HG03159 (cell line): ENCODE data around the gene PLCB2.
A peak's percentile ranks its signal among the peaks of the same experiment; 100 is the strongest.

Experiments
- ATAC-seq: cut with Tn5 transposase; IDR thresholded peaks from one replicate; pipeline ENCODE4 v1.9.1; 2021; ENCODE audit warnings: mild to moderate bottlenecking, moderate library complexity; ENCODE audit not compliant: unreplicated experiment

Gene PLCB2

GRCh38 chr15:40340740-40341400 is 33.1 kb upstream of the PLCB2 start, which contains the start of gene CCDC9B:
Gene CCDC9B, minus strand, starts transcription at chr15:40340939. Its CDS starts 120 bp downstream, at chr15:40340819.
- no peak for ATAC-seq

DNA sequence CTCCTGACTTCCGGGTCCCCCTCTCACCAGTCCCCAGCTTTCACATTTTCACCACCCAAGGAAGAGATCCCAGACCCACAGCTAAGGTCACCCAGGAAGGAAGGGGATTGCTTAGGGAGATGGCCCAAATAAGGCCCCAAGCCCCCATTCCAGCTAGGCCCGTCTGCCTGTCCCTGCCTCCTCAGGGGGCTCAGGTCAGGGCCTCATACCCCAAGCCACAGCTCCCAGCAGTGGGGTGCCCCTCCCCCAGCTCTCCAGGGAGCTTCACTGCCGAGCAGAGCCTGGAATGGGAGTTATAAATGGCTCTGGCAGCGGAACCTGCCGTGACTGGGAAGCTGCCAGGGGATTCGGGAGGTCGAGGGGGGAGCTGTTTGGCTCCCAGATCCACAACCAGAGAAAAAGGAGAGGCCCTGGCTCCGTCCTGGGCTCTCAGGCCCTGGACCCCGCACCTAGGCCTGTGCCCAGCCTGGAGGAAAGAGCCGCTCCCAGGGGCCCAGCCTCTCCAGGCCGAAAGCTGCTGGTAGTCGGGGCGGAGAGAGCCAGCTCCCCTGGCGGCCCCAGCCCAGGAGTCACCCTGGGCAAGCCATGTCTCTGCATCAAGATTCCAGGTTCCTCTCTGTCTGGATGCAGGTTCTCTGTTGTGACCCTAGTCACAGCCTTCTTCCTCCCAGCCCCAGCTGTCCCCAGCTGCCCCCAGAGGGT is 32.5 kb upstream of the PLCB2 start:
- ATAC-seq: no peak

DNA sequence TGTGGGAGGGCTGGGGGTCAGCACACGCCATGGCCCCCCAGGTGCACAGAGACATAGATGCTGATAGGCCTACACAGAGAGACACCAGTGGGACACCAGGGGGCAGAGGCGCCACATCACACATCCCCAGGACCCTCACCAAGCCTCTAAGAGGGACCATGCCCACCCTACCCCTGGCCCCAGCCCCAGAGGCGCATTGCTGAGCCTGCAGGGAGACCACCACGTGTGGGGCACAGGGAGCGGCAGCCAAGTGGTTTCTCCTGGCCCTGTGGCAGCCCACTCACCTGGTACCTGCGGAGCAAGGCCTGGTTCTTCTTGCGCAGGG is 31.8 kb upstream of the PLCB2 start:
- ATAC-seq: no peak

DNA sequence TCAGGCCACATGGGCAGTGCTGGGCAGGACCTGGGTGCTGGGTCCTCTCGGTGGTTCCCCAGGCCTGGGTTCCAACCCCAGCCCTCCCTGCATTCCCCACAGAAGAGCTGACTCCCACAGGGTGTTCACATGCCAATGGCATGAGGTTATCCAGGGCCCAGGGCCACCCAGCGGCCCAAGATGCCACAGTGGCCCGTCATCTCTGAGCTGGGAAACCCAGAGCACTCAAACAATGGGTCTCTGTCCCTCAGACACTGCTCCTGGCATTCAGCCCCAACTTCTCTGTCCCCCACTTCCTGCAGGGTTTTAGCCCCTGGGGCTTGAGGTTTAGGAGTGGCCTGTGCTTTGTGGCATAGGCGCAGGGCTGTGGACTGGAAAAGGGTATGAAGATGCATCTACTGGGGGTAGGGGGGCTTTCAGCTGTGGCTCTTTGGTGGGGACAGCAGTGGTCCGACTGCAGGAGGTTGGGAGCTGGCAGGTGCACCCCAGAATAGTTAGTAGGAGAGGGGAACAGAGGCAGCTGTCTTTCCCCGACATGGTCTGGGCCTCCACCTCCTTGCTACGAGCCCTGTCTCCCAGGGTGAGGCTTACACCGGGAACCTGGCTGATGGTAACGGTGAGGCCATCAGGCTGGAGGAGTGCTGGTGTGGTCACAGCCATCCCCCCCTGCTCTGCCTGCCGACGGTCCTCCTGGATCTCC is 31.3 kb upstream of the PLCB2 start:
- ATAC-seq: no peak

GRCh38 chr15:40338041-40338657 is 30.4 kb upstream of the PLCB2 start:
- ATAC-seq: peak; percentile 49

DNA sequence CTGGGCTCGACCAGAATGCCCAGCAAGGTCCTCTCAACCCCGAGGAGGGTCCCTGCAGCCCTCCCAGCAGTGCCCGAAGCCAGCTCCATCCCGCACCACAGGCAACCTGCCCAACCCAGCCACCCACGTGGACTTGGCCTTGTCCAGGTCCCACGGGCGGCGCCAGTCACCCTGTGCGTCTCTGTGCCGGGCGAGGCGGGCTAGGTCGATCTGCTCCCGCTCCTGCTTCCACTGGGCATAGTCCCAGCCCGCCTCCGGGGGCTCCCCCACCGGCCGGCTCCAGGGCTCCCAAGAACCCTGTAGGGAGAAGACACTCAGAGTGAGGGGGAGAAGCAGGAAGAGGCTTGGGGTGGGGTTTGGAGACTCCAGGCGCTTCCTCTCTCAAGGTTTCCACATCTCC is 29.9 kb upstream of the PLCB2 start:
- ATAC-seq: no peak

- ATAC-seq: no peak
These were observed 29.0 kb upstream of the PLCB2 start for GRCh38 chr15:40336744-40337122.

GRCh38 chr15:40335938-40336743 is 28.4 kb upstream of the PLCB2 start:
- no peak for ATAC-seq

DNA sequence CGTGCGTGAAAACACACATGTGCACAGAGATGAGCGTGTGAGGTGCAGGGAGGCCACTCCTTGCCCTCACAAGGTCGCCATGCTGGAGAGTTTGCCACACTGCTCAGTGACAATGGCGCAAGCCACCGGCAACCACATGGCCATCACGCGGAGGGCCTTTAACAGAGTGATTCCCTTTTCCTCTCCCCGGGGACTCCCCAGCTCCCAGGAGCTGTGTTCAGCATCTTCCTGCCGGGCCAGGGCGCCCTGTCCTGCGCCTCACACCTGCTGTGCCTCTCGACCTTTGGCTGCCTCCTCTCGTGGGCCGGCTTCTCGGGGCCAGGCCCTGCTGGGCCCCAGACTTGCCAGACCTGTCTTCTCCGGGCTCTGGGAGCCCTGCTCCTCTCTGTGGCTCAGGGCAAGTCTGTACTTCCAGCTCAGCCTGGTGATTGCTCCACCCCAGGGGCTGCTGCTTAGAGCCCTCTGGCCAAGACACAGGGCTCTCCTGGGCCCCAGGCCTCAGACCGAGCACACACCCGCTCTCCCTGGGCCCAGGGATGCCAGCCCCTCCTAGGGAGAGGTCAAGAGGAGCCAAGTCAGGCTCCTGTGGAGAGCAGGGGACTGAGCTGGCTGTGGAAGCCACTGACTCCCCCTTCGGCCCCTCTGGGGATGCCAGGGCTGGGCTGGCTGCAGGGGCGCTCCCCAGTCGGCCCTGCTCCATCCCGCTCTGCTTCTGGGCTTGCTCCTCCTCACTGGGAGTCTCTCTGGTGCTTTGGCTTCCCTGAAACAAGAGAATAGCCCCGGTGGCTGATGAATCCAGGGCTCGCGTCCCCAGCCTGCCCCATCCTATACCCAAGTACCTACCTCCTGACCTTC is 27.4 kb upstream of the PLCB2 start:
- ATAC-seq: no peak

DNA sequence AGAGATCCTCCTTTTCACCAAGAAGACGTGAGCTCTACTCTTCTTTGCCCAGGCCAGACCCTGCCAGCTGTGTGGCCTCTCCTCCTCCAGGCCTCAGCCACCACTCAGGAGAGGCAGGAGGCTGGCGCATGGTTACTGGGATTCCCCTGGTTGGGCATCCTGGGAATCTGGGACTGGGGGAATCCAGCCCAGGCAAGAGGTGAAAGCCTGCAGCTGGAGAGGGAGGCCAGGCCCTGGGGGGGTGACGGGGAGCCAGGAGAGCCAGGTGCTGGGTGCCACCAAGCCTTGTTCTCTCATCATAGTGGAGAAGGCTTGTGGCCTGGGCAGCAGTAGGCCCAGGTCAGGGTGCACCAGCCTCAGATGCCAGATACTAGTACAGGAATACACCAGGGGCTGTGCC is 26.8 kb upstream of the PLCB2 start:
- ATAC-seq: no peak

DNA sequence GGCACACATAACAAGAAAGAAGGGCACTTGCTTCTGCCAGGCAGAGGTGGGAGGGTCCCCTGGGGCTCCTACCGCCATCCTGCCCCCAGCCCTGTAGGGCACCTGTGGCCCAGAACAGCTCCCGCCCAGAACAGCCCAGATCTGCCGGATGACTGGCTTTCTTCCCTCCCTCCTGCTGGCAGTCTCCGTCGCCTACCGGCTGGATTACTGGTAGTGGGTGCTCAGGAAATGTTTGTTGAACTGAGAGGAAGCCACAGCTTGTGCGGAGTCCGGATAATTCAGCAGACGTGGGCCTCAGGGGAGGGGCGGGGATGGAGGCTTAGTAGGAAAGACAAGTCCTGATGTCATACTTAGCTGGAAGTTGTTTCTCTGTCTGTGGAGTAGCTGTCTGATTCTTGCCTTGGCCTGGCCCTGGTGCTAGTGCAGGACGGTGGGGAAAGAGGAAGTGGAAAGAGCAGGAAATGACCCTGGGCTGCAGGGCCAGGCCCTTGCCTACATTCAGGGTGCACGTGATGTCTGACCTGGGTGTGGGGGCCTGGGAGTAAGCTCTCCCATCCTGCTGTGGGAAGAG is 26.3 kb upstream of the PLCB2 start:
- ATAC-seq: no peak

- ATAC-seq: no peak
These were observed 24.5 kb upstream of the PLCB2 start for GRCh38 chr15:40332113-40332781.

- no peak for ATAC-seq
These were observed 23.9 kb upstream of the PLCB2 start for GRCh38 chr15:40331637-40332036.

GRCh38 chr15:40331026-40331425 is 23.3 kb upstream of the PLCB2 start:
- no peak for ATAC-seq

GRCh38 chr15:40330368-40330836 is 22.7 kb upstream of the PLCB2 start:
- ATAC-seq: no peak

DNA sequence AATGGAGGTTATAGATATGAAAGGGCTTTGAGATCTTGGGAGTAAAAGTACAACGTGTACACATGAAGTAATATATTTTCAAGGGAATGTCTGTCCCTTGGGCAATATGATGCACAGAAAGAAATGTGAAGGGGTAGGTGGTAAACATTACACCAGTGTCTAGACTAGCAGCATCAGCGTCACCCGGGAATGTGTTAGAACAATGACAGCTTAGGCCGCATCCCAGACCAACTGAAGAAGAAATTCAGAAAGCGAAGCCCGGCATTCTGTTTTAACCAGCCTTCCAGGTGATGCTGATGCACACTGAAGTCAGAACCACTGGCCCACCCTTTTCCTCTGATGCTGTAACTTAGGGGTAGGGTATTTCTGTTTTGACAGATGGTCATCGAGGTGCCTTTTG is 22.1 kb upstream of the PLCB2 start:
- no peak for ATAC-seq

GRCh38 chr15:40328751-40329150 is 21.0 kb upstream of the PLCB2 start:
- no peak for ATAC-seq

DNA sequence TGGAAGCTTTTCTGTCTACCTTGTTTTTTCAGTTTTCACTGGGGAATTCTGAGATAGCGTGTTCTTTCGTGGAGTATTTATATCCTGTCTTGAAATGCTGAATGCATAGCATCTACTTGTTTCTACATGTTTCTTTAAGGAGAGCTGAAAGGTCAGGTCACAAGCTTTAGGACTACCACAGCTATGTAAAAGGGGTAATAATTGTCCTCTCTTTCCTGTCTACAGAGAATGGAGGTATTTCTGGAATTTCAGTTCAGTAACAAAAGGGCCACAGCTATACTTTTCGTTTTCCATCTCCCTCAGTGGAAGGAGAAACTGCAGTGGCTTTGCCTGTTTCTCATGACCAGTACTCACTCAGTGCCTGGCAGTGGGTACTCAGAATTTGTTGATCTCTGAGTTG is 20.4 kb upstream of the PLCB2 start:
- ATAC-seq: no peak

- no peak for ATAC-seq
These were observed 19.7 kb upstream of the PLCB2 start for GRCh38 chr15:40327457-40327856.
